ENCODE data around the gene RPS19. TPM values are rescaled to one million over a fixed set of nuclear protein-coding genes. Genes with fewer than 3 reads are reported as not detected.
"Not testable (repeated sequence)": the region's sequence is repeated elsewhere in the genome, so short reads cannot be mapped to it uniquely, and the experiment has no call there.

RPS19 gene
- total RNA-seq, 4 donors from 2014 or later = 893 to 1,378 (median 1,179) TPM

DNA sequence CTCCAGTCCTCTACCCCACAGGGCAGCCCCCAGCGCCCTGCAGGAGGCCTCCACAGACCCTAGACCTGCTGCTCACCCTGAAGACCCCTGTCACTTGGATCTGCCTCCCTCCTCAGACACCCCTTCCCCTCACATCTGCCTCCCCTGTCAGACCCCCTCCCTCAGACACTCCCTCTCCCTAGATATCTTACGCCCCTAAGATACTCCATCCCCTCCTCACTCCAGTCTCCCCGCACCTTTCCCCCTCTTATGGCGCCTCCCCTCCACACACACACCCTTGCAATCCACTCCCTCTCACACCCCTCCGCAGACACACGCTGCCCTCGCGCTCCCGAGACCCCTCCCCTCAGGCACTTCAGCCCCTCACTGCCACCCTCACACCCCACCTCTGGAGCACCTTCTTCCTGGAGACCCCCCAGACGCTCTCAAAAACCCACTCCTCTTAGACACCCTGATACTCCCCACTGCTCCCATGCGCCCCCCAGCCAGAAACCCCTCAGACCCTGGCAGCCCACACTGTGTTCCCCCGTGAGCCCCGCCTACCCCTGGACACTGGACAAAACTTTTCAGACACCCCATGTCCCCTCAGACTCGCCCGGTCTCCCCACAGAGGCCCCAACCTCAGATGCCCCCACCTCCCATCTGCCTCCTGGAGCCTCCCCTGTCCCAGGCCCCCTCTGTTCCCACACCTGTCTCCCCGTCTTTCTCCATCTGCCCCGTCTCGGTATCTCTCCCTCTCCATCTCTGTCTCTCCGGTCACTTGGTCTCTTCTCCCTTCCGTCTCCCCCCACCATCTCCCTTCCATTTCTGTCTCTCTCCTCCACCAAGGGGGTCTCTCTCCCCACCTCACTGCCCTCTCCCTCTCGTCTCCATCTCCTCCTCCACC is 53.7 kb downstream of the RPS19 start:
- peaks cover 0 to 28% (median 21%) of the 10 kb centered on the region in 4 donors for H3K4me1 ChIP-seq
- WGBS = 8% methylated on average over 21 of the region's 21 CpGs
- TF ChIP-seq EP300 (IDR thresholded peaks at IDR 0.05) = no peak
- TF ChIP-seq POLR2A (IDR thresholded peaks at IDR 0.05; ENCODE audit: low read depth) = no peak
- no peak for TF ChIP-seq POLR2AphosphoS5 (IDR thresholded peaks at IDR 0.05)
- TF ChIP-seq, protein P1, sequence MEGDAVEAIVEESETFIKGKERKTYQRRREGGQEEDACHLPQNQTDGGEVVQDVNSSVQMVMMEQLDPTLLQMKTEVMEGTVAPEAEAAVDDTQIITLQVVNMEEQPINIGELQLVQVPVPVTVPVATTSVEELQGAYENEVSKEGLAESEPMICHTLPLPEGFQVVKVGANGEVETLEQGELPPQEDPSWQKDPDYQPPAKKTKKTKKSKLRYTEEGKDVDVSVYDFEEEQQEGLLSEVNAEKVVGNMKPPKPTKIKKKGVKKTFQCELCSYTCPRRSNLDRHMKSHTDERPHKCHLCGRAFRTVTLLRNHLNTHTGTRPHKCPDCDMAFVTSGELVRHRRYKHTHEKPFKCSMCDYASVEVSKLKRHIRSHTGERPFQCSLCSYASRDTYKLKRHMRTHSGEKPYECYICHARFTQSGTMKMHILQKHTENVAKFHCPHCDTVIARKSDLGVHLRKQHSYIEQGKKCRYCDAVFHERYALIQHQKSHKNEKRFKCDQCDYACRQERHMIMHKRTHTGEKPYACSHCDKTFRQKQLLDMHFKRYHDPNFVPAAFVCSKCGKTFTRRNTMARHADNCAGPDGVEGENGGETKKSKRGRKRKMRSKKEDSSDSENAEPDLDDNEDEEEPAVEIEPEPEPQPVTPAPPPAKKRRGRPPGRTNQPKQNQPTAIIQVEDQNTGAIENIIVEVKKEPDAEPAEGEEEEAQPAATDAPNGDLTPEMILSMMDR (IDR thresholded peaks at IDR 0.05) = no peak
- no peak for DNase-seq (ENCODE audit: extremely low spot score)
- no peak overlapping the region for H3K4me3 ChIP-seq
- no peaks in the 10 kb centered on the region for H3K36me3 ChIP-seq
- intact Hi-C loops (cut with DNase I) = no loop called here
- no peaks in the 10 kb centered on the region for H3K9me3 ChIP-seq
- peaks cover 5 to 90% (median 60%) of the 10 kb centered on the region in 4 donors for H3K27me3 ChIP-seq
- no peak overlapping the region for H3K27ac ChIP-seq (replicated peaks in 1 of 4)

- peaks cover 5 to 92% (median 60%) of the 10 kb centered on the region in 4 donors for H3K27me3 ChIP-seq
- intact Hi-C loops (cut with DNase I) = not testable (repeated sequence)
These were observed 54.4 kb downstream of the RPS19 start for GRCh38 chr19:41914424-41914834.

GRCh38 chr19:41915021-41915775 is 55.1 kb downstream of the RPS19 start:
- intact Hi-C loops (cut with DNase I) = no loop called here
- no peak overlapping the region for H3K4me3 ChIP-seq
- no peaks in the 10 kb centered on the region for H3K9me3 ChIP-seq
- H3K4me1 ChIP-seq = peaks cover 0 to 28% (median 21%) of the 10 kb centered on the region in 4 donors
- peaks cover 5 to 98% (median 60%) of the 10 kb centered on the region in 4 donors for H3K27me3 ChIP-seq
- no peaks in the 10 kb centered on the region for H3K36me3 ChIP-seq
- 6% methylated on average over 33 of the region's 38 CpGs for WGBS
- DNase-seq (ENCODE audit: extremely low spot score) = no peak
- no peak overlapping the region for H3K27ac ChIP-seq (replicated peaks in 1 of 4)
- TF ChIP-seq EP300 (IDR thresholded peaks at IDR 0.05) = no peak

More at GRCh38 chr19:41914424-41914834, 54.4 kb downstream of the RPS19 start:
- 4% methylated on average over 5 of the region's 5 CpGs for WGBS
- H3K36me3 ChIP-seq; H3K4me3 ChIP-seq; H3K27ac ChIP-seq (replicated peaks in 1 of 4); H3K9me3 ChIP-seq; DNase-seq (ENCODE audit: extremely low spot score): not testable (repeated sequence)
- H3K4me1 ChIP-seq = peaks cover 0 to 28% (median 21%) of the 10 kb centered on the region in 4 donors

DNA sequence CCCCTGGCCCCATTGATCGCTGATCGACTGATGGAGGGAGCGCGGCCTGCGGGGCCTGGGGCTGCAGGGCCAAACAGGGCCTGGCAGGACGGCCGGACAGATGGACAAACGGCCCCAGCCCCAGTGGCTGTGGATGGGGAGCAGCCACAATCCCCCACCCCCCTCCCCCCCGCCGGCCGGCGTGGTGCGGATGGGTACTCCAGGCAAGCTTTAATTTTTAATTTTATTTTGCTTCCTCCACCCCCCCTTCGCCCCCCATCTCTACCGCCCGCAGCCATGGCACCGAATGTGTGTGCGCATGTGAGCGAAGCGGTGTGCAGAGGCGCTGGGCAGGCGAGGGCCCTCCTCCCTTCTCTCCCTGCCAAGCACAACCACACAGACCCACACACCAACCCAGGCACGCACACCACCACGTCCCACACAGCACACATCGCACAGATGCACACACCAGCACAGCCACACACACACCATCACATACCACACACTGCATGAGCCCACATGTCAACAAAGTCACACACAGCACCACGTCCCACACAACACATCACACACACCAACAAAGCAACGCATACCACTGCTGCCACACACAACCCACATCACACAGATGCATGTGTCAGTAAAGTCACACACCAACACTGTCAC is 55.8 kb downstream of the RPS19 start:
- Histone ChIP-seq H3K27ac (replicated peaks in 1 of 4) (no peak overlapping the region), H3K9me3 (no peaks in the 10 kb centered on the region), H3K4me1 (peaks cover 0 to 28% (median 21%) of the 10 kb centered on the region in 4 donors), H3K4me3 (no peak overlapping the region), H3K36me3 (no peaks in the 10 kb centered on the region), H3K27me3 (peaks cover 5 to 98% (median 63%) of the 10 kb centered on the region in 4 donors)
- no peak for DNase-seq (ENCODE audit: extremely low spot score)
- intact Hi-C loops (cut with DNase I) = no loop called here
- no peak for TF ChIP-seq POLR2A (IDR thresholded peaks at IDR 0.05; ENCODE audit: low read depth)
- 29% methylated on average over 25 of the region's 27 CpGs for WGBS

DNA sequence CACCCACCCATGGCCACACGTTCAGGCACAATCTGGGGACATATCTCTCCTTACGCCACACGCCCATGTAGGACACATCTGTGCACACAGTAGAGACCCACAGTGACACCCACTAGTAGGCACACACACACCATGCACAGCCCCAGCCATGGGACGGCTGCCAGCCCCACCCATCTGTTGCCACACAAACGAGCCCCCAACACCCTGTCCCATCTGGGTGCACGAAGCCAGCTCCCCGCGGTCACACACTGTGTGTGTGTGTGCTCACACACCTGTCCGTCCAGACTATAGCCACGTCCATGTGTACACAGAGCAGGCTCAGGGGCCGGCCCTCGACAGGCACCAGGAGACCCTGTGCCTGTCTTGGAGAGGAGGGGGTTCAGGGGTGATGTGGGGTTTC is 57.6 kb downstream of the RPS19 start:
- Histone ChIP-seq H3K27me3 (peaks cover 5 to 98% (median 66%) of the 10 kb centered on the region in 4 donors), H3K9me3 (no peaks in the 10 kb centered on the region), H3K36me3 (no peaks in the 10 kb centered on the region), H3K4me1 (peaks cover 0 to 23% (median 20%) of the 10 kb centered on the region in 4 donors), H3K27ac (replicated peaks in 1 of 4) (no peak overlapping the region), H3K4me3 (no peak overlapping the region)
- 46% methylated on average over 8 of the region's 12 CpGs for WGBS
- intact Hi-C loops (cut with DNase I) = no loop called here
- TF ChIP-seq POLR2AphosphoS5 (IDR thresholded peaks at IDR 0.05) (no peak), EP300 (IDR thresholded peaks at IDR 0.05) (no peak), POLR2A (IDR thresholded peaks at IDR 0.05; ENCODE audit: low read depth) (no peak)
- TF ChIP-seq, protein P1 (IDR thresholded peaks at IDR 0.05) = no peak
- no peak for DNase-seq (ENCODE audit: extremely low spot score)

Data from esophagus muscularis mucosa (tissue), 4 donors.